HL-60 (cell line): ENCODE results near the gene HELZ.

Experiments used
- CTCF ChIP-seq: IDR thresholded peaks from one replicate; pipeline ENCODE4 v1.5.1; 2011; ENCODE audit warnings: low read length, control low read depth, inconsistent platforms; ENCODE audit not compliant: insufficient read depth
- GABPA ChIP-seq: IDR thresholded peaks from 2 replicates; pipeline ENCODE4 v1.6.1; 2012; ENCODE audit warnings: low read depth
- POLR2AphosphoS5 ChIP-seq: IDR thresholded peaks from 2 replicates; pipeline ENCODE4 v1.6.1; 2012; ENCODE audit warnings: low read depth
- SPI1 ChIP-seq: IDR thresholded peaks from 2 replicates; pipeline ENCODE4 v1.6.1; 2012; ENCODE audit warnings: low read depth, mild to moderate bottlenecking, borderline replicate concordance
- TF ChIP-seq, protein P1 (sequence below): IDR thresholded peaks from 2 replicates; pipeline ENCODE4 v1.6.1; 2012; ENCODE audit warnings: low read depth; ENCODE audit not compliant: insufficient replicate concordance

DNA sequence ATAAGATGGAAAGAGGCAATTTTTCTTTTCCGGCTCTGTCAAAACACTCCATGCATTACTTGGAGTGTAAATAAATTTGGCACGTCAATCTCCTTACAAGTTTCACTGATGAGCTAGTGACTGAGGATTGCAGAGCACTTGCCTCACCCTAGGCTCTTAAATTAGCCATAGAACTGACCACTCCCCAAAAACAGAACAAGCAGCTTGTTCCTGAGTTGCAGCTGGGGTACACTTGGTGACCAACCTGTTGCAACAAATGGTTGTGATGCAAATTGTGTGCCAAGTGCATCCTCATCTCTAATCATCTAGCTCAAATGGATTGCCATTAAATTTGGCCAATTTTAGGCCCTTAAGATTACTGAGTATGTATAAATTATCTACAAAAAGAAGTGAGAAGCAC lies 133.7 kb downstream of the HELZ start:
- TF ChIP-seq POLR2AphosphoS5 (no peak), CTCF (no peak), GABPA (no peak), SPI1 (no peak)
- TF ChIP-seq, protein P1, sequence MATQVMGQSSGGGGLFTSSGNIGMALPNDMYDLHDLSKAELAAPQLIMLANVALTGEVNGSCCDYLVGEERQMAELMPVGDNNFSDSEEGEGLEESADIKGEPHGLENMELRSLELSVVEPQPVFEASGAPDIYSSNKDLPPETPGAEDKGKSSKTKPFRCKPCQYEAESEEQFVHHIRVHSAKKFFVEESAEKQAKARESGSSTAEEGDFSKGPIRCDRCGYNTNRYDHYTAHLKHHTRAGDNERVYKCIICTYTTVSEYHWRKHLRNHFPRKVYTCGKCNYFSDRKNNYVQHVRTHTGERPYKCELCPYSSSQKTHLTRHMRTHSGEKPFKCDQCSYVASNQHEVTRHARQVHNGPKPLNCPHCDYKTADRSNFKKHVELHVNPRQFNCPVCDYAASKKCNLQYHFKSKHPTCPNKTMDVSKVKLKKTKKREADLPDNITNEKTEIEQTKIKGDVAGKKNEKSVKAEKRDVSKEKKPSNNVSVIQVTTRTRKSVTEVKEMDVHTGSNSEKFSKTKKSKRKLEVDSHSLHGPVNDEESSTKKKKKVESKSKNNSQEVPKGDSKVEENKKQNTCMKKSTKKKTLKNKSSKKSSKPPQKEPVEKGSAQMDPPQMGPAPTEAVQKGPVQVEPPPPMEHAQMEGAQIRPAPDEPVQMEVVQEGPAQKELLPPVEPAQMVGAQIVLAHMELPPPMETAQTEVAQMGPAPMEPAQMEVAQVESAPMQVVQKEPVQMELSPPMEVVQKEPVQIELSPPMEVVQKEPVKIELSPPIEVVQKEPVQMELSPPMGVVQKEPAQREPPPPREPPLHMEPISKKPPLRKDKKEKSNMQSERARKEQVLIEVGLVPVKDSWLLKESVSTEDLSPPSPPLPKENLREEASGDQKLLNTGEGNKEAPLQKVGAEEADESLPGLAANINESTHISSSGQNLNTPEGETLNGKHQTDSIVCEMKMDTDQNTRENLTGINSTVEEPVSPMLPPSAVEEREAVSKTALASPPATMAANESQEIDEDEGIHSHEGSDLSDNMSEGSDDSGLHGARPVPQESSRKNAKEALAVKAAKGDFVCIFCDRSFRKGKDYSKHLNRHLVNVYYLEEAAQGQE: no peak
